Caki2 (cell line): ENCODE results near the gene HMG20B. TPM values are rescaled to one million over a fixed set of nuclear protein-coding genes. Genes with fewer than 3 reads are reported as not detected.

Source experiments
- DNase-seq: peaks from one replicate; pipeline ENCODE4 v3.0.0-alpha.2; 2015; ENCODE audit warnings: low read depth
- in situ Hi-C: cut with HindIII; loops from 2 replicates; pipeline ENCODE4 v1.10.0; 2016; ENCODE audit warnings: low sequenced_read_pairs, low pct_unique_long_range_greater_than_20kb, mixed read lengths
- total RNA-seq: library from RNA; depleted of rRNA; stranded (reverse); fragments of >200 nt; shearing (Covaris generic); gene quantifications from 2 replicates; pipeline ENCODE4 v1.2.3, GENCODE V29; 2014; ENCODE audit warnings: low replicate concordance

Gene HMG20B
- total RNA-seq, 1 experiment from 2014 or later = 142 TPM

DNA sequence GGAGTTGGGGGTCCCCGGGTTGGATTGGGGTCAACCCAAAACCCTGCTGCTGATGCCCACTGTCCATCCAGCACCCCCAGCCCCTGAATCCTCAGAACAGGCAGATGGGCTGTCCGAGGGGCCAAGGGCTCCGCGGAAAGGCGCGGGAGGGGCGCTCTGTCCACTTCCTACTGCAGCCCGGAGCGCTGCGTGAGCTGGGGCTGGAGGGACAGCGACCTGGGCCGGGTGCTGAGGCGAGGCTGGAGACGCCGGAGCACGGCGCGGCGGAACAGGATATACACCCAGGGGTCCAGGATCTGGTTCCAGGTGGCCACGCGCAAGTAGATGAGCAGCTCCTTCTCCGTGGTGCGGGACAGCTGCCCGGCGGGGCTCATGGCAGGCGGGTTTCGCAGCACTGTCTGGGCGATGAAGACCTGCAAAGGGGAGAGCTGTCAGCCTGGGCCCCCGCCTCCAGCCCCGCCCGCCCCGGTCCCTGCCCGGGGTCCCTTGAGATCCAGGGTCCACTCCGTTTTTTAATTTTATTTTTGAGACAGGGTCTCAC is 22.8 kb downstream of the HMG20B start:
- in situ Hi-C loops = no loop called here
- DNase-seq = no peak

GRCh38 chr19:3599776-3600187 is 27.0 kb downstream of the HMG20B start:
- DNase-seq = no peak
- in situ Hi-C loops = no loop called here

GRCh38 chr19:3601021-3601420 is 28.3 kb downstream of the HMG20B start:
- in situ Hi-C loops = no loop called here
- DNase-seq = no peak

DNA sequence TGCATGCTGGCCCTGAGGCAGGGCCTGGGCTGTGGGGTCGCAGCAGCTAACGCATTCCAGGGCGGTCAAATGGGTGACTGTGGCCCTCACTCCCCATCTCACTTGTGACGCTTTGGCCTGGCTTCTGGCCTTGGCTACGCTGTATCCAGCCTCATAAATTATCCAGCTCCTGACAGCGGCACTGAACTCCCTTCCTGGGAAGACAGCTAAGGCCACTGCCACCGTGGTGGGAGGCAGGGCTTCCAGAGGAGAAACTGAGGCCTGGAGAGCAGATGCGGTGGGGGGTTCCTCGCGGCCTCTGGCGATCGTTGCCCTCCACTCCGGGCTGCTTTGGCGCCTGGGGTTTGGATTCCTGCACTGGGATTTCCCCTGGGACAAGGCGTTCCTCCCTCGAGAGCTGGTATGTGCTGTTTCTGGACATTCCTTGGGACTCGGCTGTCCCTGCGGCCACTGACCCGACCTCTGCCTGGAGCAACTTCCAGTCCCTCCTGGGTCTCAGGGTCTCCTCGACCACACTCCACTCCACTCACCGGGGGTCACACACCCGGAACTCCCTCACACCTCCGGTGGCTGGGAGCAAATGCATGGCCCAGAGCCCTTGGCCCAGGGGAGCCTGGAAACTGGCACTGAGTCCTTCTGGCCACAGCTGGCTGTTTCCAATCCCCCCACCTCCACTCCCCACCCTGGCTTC is 30.5 kb downstream of the HMG20B start:
- DNase-seq = no peak

DNA sequence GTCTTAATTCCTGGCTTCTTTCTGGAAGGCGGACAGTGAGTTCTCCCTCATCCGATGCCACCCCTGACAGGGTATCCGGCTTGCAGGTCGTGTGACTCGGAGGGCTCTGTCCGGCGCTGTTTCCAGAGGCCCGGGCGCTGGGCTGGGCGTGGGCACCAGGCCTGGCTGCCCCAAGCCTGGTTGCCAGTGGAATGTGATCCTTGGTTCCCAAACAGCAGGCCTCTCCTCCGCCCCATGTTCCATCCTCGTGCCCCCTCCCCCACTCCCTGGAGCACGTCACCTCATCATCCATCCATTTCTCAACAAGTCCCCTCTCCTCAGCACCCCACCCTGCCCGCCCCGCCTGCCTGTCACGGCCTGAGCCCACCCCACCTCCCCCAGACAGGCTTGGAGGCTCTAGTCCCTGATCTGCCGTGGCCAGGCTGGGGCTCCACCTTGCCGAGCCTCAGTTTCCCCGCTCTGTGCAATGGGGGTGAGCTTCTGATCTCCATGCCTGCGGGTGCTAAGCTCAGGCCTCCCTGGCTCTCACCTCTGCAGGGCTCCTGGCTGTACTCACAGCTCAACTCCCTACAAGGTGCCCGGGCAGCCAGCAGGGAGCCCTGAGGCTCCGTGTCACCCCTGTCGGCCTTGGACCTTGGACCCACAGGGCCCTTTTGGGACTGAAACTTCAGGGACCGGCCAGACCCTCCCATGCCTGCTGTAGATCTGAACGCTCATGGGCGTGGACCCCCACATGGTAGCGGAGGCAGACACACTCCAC is 31.7 kb downstream of the HMG20B start:
- in situ Hi-C loops = no loop called here
- DNase-seq = no peak

More for the DNA sequence above, 30.5 kb downstream of the HMG20B start:
- in situ Hi-C loops = no loop called here

DNA sequence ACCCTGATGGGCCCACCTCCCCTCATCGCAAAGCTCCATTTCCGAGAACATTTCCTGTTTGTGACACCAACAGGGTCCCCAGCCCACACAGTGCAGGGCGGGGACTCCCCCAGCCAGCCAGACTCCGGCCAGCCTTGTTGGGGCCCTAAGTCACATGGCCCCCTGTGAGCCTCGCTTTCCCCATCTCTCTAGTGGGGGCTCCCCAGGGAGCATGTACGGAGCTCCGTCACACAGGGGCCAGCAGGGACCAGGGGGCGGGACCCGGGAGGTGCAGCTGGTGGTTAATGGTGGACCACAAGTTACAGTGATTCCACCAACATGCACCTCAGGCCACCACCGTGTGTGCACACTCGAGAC is 32.2 kb downstream of the HMG20B start:
- DNase-seq = no peak
- in situ Hi-C loops = no loop called here

GRCh38 chr19:3605361-3605760 is 32.6 kb downstream of the HMG20B start:
- in situ Hi-C loops = no loop called here
- no peak for DNase-seq

- in situ Hi-C loops = no loop called here
- no peak for DNase-seq
Observed at GRCh38 chr19:3605770-3606169, 33.0 kb downstream of the HMG20B start.

- DNase-seq = no peak
- in situ Hi-C loops = no loop called here
Observed at GRCh38 chr19:3606174-3606689, 33.5 kb downstream of the HMG20B start.

DNA sequence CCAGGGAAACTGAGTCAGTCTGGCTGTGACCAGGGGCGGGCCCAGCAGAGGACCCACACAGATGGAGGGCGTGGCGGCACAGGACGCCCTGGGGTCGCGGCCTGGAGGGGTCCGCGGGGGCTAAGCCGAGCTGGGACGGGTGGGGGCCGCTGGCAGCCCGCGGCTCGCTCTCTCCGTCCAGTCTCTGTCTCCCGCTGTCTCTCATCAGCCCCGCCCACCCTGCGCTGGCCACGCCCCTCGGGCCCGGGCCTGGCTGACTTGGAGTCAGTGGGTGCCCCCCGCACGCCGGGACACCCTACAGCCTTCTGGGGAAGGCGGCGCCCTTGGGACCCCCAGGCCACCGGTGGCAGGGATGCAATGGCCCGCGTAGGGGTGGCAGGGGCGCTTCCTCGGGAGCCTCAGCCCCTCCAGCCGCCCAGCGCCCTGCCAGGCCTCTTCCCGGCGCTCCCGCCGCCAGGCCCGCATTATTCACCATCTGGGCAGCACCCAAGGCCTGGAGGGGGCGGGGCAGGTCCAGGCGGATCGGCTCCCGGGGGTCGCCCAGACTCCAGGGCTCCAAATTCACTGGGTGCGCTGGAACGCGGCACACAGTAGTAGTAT is 34.0 kb downstream of the HMG20B start, which contains the start of gene TBXA2R:
TSS of gene TBXA2R (minus strand) at position 186 of the 600 bp plus-strand sequence. CDS start 6,241 bp downstream, outside the sequence.
- peak; percentile 56 for DNase-seq

GRCh38 chr19:3607303-3608078 is 34.7 kb downstream of the HMG20B start:
- DNase-seq = peak; percentile 18
- in situ Hi-C loops = no loop called here

More for the DNA sequence above, 34.0 kb downstream of the HMG20B start, which contains the start of gene TBXA2R:
- in situ Hi-C loops = no loop called here

DNA sequence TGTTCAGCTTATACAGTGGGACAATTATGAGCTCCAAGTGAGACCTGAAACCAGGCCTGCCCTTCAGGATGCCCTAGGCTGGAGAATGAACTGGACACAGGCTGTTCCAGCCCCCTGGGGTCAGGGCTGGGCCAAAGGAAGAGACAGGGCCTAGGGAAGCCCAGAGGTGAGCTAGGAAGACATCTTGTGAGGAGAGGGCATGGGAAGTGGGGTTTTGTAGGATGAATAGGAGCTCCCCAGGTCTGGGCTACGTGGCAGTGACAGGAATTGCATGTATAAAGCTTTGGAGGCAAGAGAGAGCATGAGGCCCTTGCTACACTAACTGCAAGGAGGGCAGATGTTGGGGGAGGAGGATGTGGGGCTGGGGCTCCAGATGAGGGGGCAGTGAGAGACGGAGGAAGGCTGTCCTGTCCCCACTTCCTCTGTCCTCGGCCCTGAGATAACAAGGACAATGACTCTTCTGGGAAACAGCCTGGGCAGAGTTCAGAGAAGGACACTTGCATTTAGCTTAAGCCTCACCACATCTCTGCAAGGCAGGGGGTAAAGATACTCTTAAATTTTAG is 35.4 kb downstream of the HMG20B start:
- in situ Hi-C loops = no loop called here

GRCh38 chr19:3608750-3609322 is 36.1 kb downstream of the HMG20B start:
- no peak for DNase-seq
- in situ Hi-C loops = no loop called here

More for the DNA sequence above, 35.4 kb downstream of the HMG20B start:
- no peak for DNase-seq

GRCh38 chr19:3609779-3610719 is 37.3 kb downstream of the HMG20B start:
- no peak for DNase-seq
- in situ Hi-C loops = no loop called here

- in situ Hi-C loops = no loop called here
- no peak for DNase-seq
Observed at GRCh38 chr19:3610745-3611717, 38.3 kb downstream of the HMG20B start.
